Erythroblast (primary cell): Measurements from ENCODE around the gene APLN.

Experiments
- DNase-seq, 2 experiments: peaks; one replicate each; lab custom pipeline; 2025; lab: John Stamatoyannopoulos, UW
- GATA1 ChIP-seq: IDR thresholded peaks from 2 replicates; pipeline ENCODE4 v1.6.1; 2011; ENCODE audit warnings: low read depth, mild to moderate bottlenecking, control low read depth, low read length, moderate library complexity
- POLR2A ChIP-seq: IDR thresholded peaks from 2 replicates; pipeline ENCODE4 v1.6.1; 2011; ENCODE audit warnings: mild to moderate bottlenecking, low read length

APLN gene, protein sequence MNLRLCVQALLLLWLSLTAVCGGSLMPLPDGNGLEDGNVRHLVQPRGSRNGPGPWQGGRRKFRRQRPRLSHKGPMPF

DNA sequence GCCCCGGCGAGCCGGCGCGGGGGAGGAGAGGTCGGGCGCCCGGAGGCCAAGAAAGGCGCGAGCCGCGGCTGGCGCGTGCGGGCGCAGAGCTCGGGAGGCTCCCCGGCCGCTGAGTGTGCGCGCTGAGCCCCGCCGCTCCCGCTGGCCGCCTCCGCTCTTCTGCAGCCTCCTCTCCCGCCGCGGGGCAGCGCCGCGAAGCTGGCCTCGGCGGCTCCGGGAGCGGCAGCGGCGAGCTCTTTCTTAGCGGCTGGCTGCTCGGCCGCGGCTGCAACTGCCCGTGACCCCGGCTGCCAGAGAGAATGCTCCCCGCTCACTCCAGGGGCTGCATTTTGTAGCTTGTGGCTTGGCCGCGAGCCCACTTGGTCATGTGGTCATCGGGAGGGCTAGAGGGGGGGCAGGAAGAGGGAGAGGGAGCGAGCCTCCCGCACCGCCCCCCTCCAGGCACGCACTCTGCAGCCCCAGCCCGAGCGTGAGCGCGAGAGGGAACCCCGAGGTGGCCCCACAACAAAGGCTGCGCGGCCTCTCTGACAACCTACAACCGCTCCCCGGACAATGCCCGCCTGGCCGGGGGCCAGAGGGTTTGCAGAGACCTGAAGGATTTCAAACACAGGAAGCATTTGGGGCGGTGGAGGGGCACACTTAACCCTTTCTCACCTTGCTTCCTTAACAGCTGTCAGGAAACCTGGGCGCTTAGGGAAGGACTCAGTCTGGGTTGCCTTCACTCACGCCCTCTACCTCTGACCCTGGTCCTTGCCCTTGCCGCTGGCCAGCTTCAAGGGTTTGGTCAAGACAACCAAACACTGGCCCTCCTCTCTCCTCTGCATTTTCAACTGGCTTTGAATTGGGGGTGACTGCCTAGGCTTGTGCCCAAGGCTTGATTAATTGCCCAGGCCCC is at the start of gene APLN:
TSS of gene APLN (minus strand) at position 305 of the 895 bp plus-strand sequence. CDS start 326 bp downstream, outside the sequence.
- TF ChIP-seq POLR2A (no peak), GATA1 (no peak)
- peak; percentile 15 to 34 for DNase-seq

DNA sequence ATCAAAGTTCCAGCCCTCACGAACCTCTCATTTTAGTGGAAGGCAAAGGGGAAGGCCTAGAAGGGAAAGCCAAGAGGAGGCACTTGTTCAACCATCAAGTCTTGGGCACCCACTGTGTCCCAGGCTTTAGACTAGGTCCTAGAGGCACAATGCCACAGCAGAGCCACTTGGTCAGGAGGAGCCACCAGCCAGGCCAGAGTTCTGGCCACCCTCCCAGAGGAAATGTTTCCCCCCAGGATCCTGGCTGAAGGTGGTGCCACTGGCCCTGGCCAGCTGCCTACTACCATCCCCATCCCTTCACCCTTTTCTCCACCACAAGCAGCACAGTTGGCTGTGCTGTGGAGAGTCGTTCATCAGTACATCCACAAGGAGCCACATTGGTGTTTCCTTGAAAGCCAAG is 49.7 kb upstream of the APLN start:
- TF ChIP-seq POLR2A, result no peak
- no peak for TF ChIP-seq GATA1
- DNase-seq, result no peak

DNA sequence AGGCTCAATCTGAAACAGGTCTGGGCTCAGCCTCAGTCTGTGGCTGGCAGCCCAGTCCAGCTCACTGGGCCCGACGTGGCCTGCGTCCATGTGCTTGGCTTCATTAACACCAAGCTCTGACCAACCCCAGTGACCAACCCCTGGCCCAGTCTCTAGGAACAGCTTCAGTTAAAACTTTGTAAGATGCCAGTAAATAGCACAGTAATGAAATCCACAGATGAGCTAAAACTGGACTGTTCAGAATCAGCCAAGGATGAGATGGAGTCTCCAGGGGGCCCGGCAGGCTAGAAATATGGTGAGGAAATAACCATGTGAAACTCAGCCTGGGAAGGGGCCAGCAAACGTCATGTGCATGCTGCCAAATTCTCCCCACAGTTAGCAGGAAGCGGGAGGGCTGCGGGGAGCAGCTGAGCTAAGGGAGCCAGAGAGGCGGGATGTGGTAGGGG is 46.9 kb upstream of the APLN start:
- DNase-seq, result no peak
- TF ChIP-seq POLR2A (no peak), GATA1 (no peak)

DNA sequence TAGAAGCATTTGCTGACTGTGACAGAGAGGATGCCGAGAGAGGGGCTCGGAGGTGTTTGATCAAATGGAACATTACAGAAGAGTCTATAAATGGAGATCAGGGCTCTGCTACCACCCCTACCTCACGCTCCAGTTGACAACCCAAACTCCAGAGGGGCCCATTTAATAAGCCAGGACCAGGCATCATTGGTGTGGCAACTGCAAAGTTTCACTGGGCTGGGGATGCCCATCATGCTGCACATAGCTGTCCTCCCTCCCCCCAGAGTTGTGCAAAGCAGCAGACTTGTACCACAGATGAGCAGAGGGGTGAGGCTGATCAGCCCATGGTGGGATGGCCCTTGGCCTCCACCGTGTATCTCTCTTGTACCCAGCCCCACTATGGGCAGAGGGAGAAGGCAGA is 45.8 kb upstream of the APLN start:
- TF ChIP-seq GATA1 (no peak), POLR2A (no peak)
- DNase-seq, result no peak

DNA sequence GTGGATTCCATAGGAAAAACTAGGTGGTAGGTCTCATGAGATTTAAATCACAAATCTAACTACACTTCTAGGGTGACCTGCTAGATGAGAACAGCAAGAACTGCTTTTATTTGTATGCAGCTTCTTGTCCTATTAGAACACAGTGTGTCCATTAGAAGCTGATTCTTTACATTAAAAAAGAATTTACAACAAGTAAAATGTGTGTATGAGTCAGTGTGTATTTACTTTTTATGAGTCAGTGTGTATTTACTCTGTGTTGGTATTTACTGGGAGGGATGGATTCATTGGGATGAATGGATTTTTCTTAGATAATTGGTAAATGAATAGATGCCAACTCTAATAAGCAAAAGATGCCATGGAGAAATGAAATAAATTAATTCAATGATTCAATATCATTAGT is 43.4 kb upstream of the APLN start:
- TF ChIP-seq GATA1 (no peak), POLR2A (no peak)
- DNase-seq, result no peak

DNA sequence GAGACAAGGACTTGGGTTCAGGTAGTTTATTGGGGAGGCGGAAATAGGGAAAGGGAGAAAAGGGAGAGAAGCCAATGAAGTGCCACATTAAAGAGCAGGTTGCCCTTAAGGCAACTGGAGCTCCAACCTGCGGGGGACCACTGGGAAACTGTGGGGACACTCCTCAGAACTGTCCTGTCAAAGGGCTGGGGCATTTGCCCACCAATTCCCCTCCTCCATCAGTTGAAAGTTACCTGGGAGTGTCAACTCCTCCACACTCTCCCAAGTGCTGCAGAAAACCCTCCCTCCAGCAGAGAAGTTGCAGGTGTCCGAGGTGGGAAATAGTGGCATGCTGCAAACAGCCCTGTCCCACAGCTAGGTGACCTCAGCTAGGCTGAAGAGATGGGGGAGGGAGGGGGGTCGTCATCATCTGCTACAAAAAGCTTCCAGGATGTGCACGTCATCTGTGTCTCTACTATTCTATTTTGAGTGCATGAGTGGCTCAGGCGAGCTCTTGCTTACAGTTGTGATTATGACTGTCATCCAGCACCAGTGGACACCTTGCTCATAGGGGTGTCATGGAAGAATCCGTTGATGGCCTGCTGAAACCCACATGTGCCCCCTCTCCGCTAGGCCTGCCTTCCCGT is 42.6 kb upstream of the APLN start:
- DNase-seq, result no peak
- TF ChIP-seq POLR2A (no peak), GATA1 (no peak)

DNA sequence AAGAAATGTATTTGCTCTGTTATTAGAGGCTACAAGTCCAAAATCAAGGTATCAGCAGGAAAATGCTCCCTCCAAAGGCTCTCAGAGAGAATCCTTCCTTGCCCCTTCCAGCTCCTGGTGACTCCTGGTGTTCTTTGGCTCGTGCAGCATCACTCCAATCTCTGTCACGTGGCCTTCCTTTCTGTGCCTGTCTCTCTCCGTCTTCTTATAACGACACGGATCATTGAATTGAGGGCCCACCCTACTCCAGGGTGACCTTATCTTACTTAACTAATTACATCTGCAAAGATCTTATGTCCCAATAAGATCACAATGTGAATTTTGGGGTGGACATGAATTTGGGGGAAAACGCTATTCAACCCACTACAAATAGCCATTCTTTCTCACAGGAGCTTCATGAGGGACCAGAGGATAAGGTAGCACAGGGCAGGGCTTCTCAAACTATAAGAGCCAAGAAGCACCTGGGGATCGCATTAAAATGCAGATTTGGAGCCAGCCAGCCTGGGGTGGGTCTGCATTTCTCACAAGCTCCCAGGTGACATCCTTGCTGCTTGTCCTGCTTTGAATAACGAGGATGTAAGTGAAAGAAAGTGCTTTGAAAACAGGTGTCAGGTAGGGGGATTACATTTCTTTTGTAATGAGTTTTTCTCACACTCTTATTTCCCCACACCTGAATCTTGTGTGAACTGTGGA is 41.9 kb upstream of the APLN start:
- TF ChIP-seq GATA1 (no peak), POLR2A (no peak)
- no peak for DNase-seq

DNA sequence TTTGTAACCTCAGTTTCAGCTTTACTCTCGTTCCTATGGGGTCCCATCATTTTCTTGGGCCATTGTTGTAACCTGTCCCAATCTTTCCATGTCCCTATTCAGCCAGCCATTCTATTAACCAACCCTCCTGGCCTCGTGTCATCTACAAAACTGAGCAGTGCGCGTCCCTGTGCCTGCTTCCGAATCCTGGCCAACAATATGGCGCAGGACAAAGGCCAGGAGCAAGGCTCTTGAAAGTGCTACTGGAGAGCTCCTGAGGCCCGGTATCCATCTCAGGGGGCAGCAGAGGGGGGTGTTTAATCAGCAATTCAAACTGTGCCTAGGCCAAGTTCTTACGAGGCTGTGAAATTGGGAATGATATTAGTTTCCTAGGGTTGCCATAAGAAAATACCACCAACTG is 41.2 kb upstream of the APLN start:
- no peak for DNase-seq
- TF ChIP-seq GATA1 (no peak), POLR2A (no peak)

DNA sequence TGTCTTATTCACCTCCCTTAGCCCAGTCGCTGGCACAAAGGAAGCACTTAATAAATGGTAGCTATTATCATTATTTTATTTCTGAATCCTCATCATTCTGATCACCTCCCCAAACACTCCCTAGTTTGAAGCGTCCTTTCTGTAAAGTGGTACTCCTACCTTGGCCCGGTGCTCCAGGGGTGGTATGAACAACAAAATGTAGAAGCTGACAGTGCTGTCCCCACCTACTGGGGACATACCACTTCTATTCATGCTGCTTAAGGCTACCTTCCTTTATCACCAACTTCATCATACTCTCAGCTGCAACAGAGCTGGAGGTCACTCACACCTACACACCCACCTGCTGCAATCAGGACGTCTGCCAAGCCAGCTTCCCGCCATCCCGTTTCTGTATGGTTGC is 40.8 kb upstream of the APLN start:
- no peak for DNase-seq
- no peak for TF ChIP-seq POLR2A
- TF ChIP-seq GATA1, result no peak

DNA sequence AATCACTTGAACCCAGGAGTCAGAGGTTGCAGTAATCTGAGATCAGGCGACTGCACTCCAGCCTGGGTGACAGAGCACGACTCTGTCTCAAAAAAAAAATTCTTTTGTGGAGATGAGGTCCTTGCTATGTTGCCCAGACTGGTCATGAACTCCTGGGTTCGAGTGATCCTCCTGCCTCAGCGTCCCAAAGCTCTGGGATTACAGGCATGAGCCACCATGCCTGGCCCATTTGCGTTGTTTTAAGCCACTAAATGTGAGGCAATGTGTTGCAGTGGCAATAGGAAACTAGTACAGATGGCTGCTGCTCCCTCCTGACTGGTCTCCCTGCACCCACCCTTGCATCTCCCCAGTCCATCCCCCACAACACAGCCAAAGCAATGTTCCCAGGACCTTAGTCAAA is 40.0 kb upstream of the APLN start:
- no peak for DNase-seq

DNA sequence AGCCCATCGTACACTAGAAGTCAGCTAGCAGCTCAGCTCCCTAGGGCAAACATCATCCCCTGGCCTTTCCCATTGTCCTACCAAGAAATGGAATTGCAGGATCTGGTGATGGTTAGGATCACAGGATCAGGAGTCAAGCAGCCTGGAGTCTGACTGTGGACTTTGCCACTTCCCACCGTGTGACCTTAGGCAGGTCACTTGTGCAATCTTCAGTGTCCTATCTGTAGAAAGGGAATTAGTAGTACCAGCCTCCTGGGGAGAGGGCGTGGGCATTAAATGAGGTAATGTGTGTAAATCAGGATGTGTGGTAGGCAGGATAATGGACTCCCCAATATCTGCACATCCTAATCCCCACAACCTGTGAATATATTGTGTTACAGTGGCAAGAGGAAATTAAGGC is 38.6 kb upstream of the APLN start:
- no peak for DNase-seq
- no peak for TF ChIP-seq GATA1
- TF ChIP-seq POLR2A, result no peak

More for the DNA sequence above, 40.0 kb upstream of the APLN start:
- TF ChIP-seq POLR2A, result no peak
- TF ChIP-seq GATA1, result no peak

DNA sequence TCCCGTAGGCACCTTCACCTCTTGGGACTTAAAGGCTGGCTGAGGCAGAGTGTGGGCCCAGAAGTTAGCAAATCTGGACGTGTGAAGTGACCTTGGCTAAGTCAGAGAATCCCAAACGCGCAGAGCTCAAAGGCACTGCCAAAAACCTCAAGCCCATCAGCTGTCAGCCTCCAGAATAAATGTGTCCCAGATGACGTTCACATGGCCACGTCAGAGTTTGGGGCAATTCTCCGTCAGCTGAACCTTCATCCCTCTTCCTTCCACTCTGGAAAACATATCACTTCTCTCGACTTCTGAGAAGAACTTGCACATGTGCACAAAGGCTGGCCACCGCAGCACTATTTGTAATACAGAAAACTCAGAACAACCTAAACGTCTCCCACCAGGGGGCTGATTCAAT is 35.7 kb upstream of the APLN start:
- DNase-seq, result no peak
- TF ChIP-seq GATA1, result no peak
- no peak for TF ChIP-seq POLR2A

DNA sequence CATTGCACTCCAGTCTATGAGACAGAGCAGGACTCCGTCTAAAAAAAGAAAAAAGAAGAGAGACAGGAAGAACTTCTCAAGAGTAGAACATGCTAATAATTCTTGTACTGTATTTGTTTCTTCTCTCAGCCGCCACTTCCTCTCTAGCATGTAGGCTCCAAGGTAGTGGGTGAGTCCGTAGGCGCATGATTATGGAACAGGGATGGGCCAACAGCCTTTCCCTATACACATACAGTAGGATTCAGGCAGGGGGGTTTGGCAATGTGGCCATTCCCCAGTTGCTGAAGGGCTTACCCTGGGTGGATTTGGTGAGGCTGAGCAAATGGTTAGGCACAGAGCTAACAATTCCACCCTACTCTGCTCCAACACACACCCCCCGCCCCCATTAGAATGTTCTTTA is 35.0 kb upstream of the APLN start:
- DNase-seq, result no peak
- no peak for TF ChIP-seq GATA1
- no peak for TF ChIP-seq POLR2A

DNA sequence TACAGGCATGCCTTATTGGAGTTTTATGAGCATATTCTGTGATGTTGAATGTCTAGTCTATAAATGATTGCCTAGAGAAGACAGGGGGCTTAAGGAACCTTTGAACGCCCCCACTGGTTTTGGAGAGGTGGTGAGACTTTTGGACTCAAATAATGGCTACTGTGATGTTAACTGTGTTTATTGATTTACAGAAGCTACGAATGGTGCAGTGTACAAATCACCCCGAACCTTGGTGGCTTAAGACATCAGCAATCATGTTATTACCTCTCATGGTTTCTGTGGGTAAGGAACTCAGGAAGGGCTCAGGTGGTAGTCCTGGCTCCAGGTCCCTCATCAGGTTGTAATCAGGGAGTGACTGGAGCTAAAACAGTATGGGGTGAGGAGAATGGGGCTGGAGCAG is 33.3 kb upstream of the APLN start:
- no peak for TF ChIP-seq GATA1
- no peak for TF ChIP-seq POLR2A
- DNase-seq, result no peak

DNA sequence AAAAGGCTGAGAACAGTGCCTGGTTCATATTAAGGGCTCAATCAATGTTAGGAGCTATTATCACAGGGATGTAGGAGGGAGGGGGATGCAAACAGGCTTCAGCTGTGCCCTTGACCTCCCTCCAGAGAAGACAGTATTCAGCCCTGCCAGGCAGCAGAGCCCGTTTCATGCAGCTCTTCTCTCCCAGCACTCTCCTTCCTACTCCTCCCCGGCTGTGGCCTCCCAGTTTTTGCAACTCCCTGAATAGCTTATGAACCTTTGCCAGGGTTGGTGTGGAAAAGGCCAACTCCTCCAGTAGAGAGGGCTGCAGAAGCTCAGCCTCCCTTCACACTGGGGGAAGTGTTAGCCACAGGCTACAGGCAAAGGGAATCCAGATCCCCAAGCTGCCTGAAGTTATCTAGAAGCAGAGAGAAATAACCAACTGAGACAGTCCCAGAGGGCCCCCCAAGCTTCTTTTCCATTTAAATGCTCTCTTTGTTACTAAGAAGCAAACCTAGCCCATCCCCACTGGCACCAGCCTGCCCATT is 31.7 kb upstream of the APLN start:
- TF ChIP-seq POLR2A, result no peak
- no peak for TF ChIP-seq GATA1
- no peak for DNase-seq
